ENCODE data around the gene PDE4D. TPM values are rescaled to one million over a fixed set of nuclear protein-coding genes. Genes with fewer than 3 reads are reported as not detected.

Gene PDE4D
- total RNA-seq = 4.2 and 15.5 TPM in 2 replicates

DNA sequence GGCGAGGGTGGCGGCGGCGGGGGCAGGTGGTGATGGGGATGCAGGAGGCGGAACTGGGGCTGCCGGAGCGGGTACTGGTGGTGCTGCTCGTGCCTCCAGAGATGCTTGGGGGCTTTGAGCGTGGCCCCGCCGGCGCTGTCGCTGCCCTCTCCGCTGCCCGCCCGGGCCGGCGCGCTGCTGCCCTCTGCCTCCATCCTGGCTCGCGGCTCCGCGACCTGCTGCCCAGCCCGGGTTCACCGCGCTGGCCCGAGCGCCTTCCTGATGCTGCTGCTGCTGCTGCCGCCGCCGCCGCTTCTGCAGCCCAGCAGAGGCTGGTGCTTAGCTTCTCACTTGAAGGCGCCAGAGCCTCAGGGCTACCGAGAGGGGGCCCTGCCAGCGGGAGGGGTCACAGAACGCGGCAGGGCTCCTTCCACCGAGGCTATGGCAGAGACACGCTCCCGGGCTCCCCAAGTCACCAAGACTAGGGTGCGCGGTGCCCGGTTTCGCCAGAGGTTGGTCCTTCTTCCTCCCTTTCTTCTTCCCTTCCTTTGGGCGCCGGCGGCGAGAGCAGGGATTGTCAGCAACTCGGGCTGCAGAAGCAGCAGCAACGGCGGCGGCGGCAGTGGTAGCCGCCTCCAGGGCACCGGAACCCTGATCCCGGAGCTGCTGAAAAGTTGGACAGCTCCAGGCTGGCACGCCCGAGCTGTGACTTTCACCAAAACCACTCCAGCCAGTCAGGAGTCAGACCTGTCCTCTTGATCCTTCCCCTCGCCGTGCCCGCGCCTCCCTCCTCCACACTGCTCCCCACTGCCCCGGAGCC is at the start of gene PDE4D:
TSS of gene PDE4D (minus strand) at position 298 of the 799 bp plus-strand sequence.

